ENCODE data around the gene GRM4.

DNA sequence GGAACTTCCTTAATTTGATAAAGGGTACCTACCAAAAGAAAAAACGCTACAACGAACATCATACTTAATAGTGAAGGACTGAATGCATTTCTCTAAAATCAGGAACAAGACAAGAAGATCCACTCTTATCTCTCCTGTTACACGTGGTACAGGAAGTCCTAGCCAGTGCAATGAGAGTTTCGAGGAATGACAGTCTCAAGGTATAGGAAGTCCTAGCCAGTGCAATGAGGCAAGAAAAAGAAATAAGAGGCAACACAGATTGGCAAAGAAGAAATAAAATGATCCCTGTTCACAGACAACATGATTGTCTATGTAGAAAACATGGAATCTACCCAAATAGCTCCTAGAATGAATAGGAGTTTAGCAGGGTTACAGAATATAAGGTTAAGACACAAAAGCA, 174.3 kb downstream of the GRM4 start:
- TF ChIP-seq CTCF (IDR thresholded peaks at IDR 0.05): no peak
- no peak for TF ChIP-seq POLR2A (IDR thresholded peaks at IDR 0.05)
